22Rv1 (cell line): ENCODE data around the gene RRP12.

Experiments used
- H3K27ac ChIP-seq: fragments of 450-650 bp; 2 replicates; pipeline ENCODE4 v1.5.1; 2017
- ZFX ChIP-seq: fragments of 450-650 bp; IDR thresholded peaks from 2 replicates; pipeline ENCODE4 v1.6.1; 2017; ENCODE audit warnings: antibody characterized with exemption, borderline replicate concordance
- TF ChIP-seq, protein P1 (sequence below): fragments of 450-650 bp; IDR thresholded peaks from 2 replicates; pipeline ENCODE4 v1.5.1; 2017; ENCODE audit warnings: mild to moderate bottlenecking

Gene RRP12

DNA sequence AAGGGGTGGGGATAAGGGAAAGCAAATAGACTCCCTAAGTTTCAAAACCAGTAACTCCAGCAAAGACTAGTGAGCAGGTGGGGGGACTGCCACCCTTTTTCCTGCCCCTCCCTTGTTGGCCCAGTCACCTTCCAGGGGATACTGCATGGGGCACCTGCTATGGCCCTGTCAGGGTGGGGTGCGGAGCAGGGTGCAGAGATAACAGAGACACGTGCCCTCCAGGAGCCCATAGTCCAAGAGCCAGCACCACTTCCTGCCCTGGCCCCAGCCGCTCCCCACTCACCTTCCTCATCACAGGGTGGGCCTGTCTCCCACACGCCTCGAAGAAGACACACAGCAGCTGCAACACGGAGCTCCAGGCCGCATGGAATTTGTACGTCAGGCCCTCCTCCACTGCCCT is 20.6 kb downstream of the RRP12 start:
- no peak overlapping the region for H3K27ac ChIP-seq
- TF ChIP-seq, protein P1, sequence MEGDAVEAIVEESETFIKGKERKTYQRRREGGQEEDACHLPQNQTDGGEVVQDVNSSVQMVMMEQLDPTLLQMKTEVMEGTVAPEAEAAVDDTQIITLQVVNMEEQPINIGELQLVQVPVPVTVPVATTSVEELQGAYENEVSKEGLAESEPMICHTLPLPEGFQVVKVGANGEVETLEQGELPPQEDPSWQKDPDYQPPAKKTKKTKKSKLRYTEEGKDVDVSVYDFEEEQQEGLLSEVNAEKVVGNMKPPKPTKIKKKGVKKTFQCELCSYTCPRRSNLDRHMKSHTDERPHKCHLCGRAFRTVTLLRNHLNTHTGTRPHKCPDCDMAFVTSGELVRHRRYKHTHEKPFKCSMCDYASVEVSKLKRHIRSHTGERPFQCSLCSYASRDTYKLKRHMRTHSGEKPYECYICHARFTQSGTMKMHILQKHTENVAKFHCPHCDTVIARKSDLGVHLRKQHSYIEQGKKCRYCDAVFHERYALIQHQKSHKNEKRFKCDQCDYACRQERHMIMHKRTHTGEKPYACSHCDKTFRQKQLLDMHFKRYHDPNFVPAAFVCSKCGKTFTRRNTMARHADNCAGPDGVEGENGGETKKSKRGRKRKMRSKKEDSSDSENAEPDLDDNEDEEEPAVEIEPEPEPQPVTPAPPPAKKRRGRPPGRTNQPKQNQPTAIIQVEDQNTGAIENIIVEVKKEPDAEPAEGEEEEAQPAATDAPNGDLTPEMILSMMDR = no peak
- no peak for TF ChIP-seq ZFX

DNA sequence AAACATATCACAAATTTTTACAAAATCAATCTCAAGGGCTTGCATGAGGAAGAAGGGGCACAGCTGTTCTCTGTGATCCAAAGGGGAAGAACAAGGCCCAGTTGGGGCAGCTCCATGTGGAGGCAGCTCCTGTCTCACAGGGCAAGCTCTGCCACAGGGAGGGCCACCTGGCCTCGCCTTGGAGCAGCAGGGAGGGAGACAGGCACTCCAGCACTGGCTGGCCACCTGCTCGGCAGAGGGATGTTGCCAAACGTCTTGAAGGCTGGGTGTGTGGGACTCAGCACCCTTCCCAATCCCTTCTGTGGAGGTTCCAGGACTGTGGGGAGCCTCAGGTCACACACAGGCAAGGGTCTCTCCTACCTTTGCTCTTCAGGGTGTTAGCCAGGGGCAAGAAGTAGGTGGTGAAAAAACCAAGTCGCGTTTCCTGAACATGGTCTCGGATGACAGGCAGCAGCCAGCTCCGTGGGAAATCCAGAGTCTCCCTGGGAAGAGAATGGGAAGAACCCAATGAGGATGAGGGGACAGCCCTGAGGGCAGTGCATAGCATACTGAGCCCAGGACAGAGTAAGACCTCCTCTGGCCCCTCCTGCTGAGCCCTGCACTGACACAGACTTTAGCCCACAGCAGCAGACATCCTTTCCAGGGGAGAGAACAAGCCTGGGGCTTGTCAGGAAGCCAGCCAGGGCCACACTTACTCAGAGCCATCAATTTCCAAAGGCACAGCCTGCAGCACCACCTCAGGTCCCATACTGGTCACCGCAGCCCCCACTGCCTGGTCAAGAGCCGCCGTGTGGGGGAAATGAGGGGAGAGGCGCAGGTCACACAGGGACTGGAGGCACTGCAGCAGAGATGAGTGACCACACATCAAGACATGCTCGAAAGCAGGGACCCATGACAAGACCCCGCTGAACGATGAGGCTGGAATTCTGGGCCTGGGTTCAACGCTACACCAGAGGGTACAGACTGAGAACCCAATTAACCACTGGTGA is 21.9 kb downstream of the RRP12 start:
- H3K27ac ChIP-seq = no peak overlapping the region
- TF ChIP-seq, protein P1 = no peak
- TF ChIP-seq ZFX = no peak

DNA sequence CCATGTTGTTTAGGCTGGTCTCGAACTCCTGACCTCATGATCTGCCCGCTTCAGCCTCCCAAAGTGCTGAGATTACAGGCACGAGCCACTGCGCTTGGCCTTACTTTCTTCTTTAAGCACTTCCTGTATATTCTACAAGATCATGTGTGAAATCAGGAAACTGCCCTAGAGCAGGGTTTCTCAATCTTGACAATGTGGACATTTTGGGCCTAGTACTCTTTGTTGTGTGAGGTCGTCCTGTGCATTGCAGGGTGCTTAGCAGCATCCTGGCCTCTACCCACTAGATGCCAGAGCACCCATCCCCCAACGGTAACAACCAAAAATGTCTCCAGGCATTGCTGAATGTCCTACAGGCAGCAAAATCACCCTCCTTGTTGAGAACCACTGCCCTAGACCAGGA is 24.7 kb downstream of the RRP12 start:
- no peak overlapping the region for H3K27ac ChIP-seq
- TF ChIP-seq, protein P1 = no peak
- TF ChIP-seq ZFX = no peak

DNA sequence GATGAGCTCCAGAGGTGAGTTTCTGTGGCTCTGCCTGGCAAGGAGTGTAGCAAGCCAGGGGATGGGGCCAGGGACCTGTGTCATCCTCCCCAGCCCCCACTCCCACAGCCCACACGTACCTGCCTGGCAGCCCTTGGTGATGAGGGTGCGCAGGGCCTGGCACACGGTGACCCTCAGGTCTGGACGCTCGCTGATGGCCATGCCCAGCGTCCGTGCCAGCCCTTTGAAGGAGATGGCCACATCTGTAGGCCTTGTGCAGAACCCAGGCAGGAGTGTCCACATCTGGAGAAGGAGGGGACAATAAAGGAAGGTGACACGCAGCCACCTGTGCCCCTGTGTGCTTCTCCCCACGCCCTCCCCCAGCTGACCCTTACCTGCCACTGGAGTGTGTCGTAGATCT is 27.7 kb downstream of the RRP12 start:
- TF ChIP-seq, protein P1 = no peak
- TF ChIP-seq ZFX = no peak
- H3K27ac ChIP-seq = no peak overlapping the region

DNA sequence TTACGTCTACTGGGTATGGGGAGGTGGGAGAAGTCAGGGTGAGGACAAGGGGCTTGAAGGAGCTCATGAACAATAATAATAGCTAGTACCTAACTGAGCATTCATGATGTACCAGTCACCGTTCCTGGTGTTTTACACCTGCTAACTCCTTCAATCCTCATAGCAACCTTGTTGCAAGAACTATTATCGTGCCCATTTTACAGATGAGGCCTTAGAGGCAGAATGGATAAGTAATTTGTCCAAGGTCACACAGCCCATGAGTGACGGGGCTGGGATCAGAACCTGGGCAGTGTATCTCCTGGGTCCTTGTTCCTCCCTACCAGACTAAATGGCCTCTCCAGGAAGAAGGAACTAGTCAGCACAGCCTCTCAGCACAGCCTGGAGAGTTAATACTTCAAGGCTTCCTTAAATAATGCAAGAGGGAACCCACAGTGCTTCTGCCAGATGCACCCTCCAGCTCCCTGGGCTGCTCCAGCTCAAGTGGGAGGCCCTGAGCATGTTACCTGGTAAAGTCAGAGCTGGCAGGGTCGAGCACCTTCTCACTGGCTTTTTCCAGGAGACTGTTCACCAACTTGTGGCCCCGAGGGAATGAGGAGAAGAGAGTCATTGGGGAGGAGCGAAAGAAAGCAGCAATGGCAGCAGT is 28.8 kb downstream of the RRP12 start:
- H3K27ac ChIP-seq = no peak overlapping the region
- TF ChIP-seq, protein P1 = no peak
- no peak for TF ChIP-seq ZFX

DNA sequence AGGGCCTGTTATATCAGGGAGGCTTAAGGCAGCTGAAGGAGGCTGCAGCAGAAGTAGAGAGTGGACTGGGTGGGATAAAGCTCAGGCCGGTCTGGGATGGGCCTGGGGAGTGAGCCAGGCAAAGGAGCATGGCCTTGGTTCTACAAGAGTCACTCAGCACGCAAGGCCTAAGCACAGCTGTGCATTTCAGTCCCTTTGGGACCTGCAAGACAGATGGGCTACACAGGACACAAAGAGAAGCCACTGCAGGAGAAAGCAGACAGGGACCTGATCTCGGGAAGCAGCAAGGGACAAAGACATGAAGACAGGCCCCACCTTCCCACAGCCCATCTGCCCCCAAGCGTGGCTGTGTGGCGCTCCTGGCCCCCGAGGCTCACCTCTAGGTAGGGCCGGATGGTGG is 29.4 kb downstream of the RRP12 start:
- TF ChIP-seq ZFX = no peak
- TF ChIP-seq, protein P1 = no peak
- H3K27ac ChIP-seq = no peak overlapping the region

DNA sequence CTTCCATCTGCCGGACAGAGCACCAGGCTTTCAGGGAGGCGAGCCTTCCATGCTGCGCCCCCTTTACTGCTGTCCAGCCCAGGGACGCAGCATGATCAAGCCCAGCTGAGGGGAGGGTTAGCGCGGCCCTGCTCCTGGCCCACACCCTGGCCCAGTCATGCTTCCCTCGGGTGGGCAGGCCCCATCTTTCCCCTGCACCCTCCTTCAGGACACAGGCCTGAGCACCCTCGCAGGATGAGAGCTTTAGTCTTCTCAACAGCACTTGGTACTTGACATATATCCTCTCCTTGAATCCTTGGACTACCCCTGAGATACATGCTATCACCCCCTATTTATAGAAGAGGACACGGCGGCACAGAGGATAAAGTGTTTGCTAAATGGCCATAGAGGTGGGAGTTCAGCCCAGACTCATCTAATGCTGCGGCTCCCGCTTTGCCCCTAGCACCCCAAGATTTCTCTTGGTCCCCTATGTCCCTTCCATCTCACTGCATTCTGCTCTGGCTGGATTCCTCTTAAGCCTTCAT is 34.0 kb downstream of the RRP12 start:
- H3K27ac ChIP-seq = no peak overlapping the region
- TF ChIP-seq, protein P1 = no peak
- TF ChIP-seq ZFX = no peak
